Measurements from ENCODE around the gene APOD. TPM values are rescaled to one million over a fixed set of nuclear protein-coding genes. Genes with fewer than 3 reads are reported as not detected.

The APOD gene
- total and polyA plus RNA-seq, 4 experiments from 2014 or later = not detected

Other genes starting within 250 kb of the APOD start
- gene ACAP2, start 140.9 kb downstream of the APOD start, total RNA-seq = 10 to 100 TPM; 72.3 to 73.5 TPM
- 10 to 100 TPM; 40.9 to 53.9 TPM for gene ACAP2, start 140.9 kb downstream of the APOD start, polyA plus RNA-seq
- 100 to 1,000 TPM; 136 to 137 TPM for gene PPP1R2, start 40.6 kb downstream of the APOD start, total RNA-seq
- gene PPP1R2, start 40.6 kb downstream of the APOD start, polyA plus RNA-seq = 100 to 1,000 TPM; 302 to 303 TPM
- 10 to 100 TPM in 1 of 2 experiments, 1 to 10 TPM in 1; 9.9 to 12.5 TPM for gene MUC20, start 137.0 kb upstream of the APOD start, total RNA-seq
- gene MUC20, start 137.0 kb upstream of the APOD start, polyA plus RNA-seq = under 1 TPM; 0.54 to 0.70 TPM
- gene MUC4, start 228.0 kb upstream of the APOD start, total RNA-seq = not detected
- gene MUC4, start 228.0 kb upstream of the APOD start, polyA plus RNA-seq = not detected

Data from CD4-positive, alpha-beta memory T cell (primary cell).